Measurements from ENCODE around the gene DIP2C. TPM values are rescaled to one million over a fixed set of nuclear protein-coding genes. Genes with fewer than 3 reads are reported as not detected.

Gene DIP2C
- total RNA-seq, 1 donor from 2014 or later: 52.6 TPM

- Mint-ChIP-seq H3K27me3 (ENCODE audit: unreplicated experiment) (peaks cover 3% of the 10 kb centered on the region), H3K36me3 (ENCODE audit: unreplicated experiment) (no peaks in the 10 kb centered on the region), H3K27ac (ENCODE audit: unreplicated experiment) (no peak overlapping the region)
Observed at GRCh38 chr10:581776-582330, 107.6 kb downstream of the DIP2C start.

DNA sequence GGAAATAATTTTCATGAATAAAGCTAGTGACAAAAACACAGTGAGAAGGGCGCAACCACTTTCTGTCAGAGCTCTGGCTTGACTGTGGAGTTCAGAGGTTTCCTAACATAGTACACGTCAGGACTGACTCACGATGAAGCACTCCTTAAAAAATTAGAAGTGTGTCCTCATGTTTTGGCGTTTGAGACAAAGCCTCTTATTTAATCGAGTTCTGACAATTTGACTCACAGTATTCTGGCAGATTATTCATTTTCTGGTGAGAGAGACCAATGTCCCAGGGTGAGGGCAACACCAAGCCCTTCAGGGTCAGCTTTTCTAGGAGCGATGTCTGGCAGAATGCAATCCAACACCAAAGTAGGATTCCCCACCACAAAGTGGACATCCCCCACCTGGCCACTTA is 108.7 kb downstream of the DIP2C start:
- no peak for DNase-seq
- Mint-ChIP-seq H3K27ac (ENCODE audit: unreplicated experiment) (no peak overlapping the region), H3K4me3 (ENCODE audit: unreplicated experiment) (no peak overlapping the region), H3K9me3 (ENCODE audit: unreplicated experiment) (peaks cover 5% of the 10 kb centered on the region), H3K4me1 (ENCODE audit: low read depth, unreplicated experiment) (peaks cover 26% of the 10 kb centered on the region), H3K36me3 (ENCODE audit: unreplicated experiment) (no peaks in the 10 kb centered on the region), H3K27me3 (ENCODE audit: unreplicated experiment) (peaks cover 5% of the 10 kb centered on the region)
- no peak for TF ChIP-seq CTCF (IDR thresholded peaks at IDR 0.05; ENCODE audit: partially characterized antibody, unreplicated experiment)

More at GRCh38 chr10:581776-582330, 107.6 kb downstream of the DIP2C start:
- Mint-ChIP-seq H3K4me3 (ENCODE audit: unreplicated experiment) (no peak overlapping the region), H3K9me3 (ENCODE audit: unreplicated experiment) (peaks cover 9% of the 10 kb centered on the region), H3K4me1 (ENCODE audit: low read depth, unreplicated experiment) (peaks cover 23% of the 10 kb centered on the region)
- DNase-seq: no peak
- no peak for TF ChIP-seq CTCF (IDR thresholded peaks at IDR 0.05; ENCODE audit: partially characterized antibody, unreplicated experiment)

DNA sequence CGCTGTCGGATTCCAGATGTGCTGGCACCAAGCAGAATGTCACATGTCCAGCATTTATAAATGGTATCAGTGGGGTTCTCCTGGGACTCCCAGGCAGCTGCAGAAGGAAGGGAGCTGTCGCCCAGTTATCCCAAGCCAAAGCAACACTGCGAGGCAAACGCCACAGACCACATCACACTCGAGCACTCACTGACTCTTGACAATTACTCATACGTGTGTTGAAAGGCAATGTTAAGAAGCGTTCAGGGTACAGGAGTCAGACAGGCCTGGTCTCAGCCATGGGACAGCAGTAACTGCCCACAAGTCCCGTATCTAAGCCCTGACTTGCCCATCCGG is 113.4 kb downstream of the DIP2C start:
- DNase-seq: no peak
- Mint-ChIP-seq H3K4me1 (ENCODE audit: low read depth, unreplicated experiment) (peaks cover 30% of the 10 kb centered on the region), H3K9me3 (ENCODE audit: unreplicated experiment) (peaks cover 2% of the 10 kb centered on the region), H3K4me3 (ENCODE audit: unreplicated experiment) (no peak overlapping the region), H3K27ac (ENCODE audit: unreplicated experiment) (no peak overlapping the region), H3K36me3 (ENCODE audit: unreplicated experiment) (no peaks in the 10 kb centered on the region), H3K27me3 (ENCODE audit: unreplicated experiment) (peaks cover 10% of the 10 kb centered on the region)
- TF ChIP-seq CTCF (IDR thresholded peaks at IDR 0.05; ENCODE audit: partially characterized antibody, unreplicated experiment): no peak

DNA sequence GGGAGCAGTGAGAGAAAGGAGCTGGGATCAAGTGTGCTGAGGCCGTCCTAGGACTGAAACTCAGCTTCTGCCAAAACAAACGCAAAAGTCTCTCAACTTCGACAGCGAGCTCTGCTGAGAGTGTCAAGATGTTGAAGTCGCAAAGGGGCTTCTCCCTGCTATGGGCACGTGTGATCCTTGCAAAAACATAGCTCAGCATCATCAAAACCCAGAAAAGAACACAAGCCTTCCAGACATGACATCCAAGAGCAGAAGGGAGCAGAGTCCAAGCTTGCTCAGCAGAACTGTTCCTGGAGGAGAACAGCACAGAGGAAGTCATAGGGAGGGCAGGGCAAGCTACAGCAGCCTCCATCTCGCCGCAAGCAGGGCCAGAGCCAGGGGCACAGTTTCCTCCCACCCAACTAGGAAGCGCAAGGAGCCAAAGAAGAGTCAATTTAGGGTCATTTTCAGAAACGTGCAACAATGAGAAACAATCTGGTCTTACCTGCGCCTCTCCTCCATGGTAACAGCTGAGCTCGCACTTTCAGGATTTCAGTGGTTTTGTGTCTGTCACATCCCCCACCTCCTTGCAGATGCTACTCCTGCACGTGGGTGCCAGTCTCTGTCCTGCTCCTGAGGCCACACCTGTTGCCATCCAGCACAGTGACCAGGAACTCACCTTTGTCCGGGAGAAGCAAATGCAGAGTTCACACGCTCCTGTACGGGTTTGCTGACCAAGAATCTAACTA is 113.9 kb downstream of the DIP2C start:
- Mint-ChIP-seq H3K36me3 (ENCODE audit: unreplicated experiment) (no peaks in the 10 kb centered on the region), H3K27me3 (ENCODE audit: unreplicated experiment) (peaks cover 13% of the 10 kb centered on the region), H3K9me3 (ENCODE audit: unreplicated experiment) (peaks cover 3% of the 10 kb centered on the region), H3K27ac (ENCODE audit: unreplicated experiment) (no peak overlapping the region), H3K4me1 (ENCODE audit: low read depth, unreplicated experiment) (peaks cover 31% of the 10 kb centered on the region), H3K4me3 (ENCODE audit: unreplicated experiment) (no peak overlapping the region)
- no peak for DNase-seq
- no peak for TF ChIP-seq CTCF (IDR thresholded peaks at IDR 0.05; ENCODE audit: partially characterized antibody, unreplicated experiment)

DNA sequence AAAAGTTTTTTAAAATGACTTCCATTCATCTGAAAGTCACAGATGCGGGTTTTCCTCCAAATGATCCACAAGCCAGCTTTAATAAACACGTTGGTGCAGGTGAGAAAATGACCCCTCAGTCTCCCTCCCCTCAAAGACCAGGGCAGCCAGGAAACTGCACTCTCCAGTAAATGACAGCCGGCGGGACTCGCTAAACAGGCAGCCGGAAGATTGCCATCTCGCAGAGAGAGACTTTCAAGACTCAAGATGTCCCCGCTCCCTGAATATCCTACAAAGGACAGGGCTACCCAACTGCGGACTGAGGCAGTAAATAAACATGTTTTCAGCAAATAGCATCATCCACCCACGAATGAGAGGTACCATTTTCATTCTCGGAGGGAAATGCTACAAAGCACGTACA is 116.8 kb downstream of the DIP2C start:
- no peak for DNase-seq
- Mint-ChIP-seq H3K9me3 (ENCODE audit: unreplicated experiment) (peaks cover 6% of the 10 kb centered on the region), H3K27me3 (ENCODE audit: unreplicated experiment) (peaks cover 15% of the 10 kb centered on the region), H3K36me3 (ENCODE audit: unreplicated experiment) (peaks cover 4% of the 10 kb centered on the region), H3K27ac (ENCODE audit: unreplicated experiment) (peak overlapping the region; percentile 52), H3K4me1 (ENCODE audit: low read depth, unreplicated experiment) (peaks cover 31% of the 10 kb centered on the region), H3K4me3 (ENCODE audit: unreplicated experiment) (no peak overlapping the region)
- no peak for TF ChIP-seq CTCF (IDR thresholded peaks at IDR 0.05; ENCODE audit: partially characterized antibody, unreplicated experiment)

Measured in glutamatergic neuron (in vitro differentiated cells).